ENCODE results near the gene SYNC.

DNA sequence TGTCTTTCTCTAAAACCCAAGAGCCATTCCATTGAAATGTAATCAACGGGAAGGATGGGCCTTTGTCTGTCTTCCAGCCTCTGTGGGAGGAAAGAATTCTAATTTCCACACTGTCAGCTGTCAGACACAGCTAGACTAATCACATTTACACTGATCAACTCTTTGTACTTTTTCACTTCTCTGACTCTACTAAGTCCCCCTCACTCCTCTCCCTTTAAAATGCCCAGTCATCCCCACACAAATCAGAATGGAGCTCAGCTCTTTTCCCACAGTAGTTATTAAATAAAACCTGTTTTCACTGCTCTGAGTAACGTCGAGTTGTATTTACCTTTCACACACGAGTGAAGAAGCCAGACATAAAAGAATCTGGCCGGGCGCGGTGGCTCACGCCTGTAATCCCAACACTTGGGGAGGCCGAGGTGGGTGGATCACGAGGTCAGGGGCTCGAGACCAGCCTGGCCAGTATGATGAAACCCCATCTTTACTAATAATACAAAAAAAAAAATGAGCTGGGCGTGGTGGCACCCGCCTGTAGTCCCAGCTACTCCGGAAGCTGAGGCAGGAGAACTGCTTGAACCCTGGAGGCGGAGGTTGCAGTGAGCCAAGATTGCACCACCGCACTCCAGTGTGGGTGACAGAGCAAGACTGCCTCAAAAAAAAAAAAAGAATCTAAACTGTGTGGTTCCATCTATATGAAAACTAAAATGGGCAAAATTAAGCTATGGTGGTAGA lies 65.5 kb downstream of the SYNC start:
- TF ChIP-seq, protein P1, sequence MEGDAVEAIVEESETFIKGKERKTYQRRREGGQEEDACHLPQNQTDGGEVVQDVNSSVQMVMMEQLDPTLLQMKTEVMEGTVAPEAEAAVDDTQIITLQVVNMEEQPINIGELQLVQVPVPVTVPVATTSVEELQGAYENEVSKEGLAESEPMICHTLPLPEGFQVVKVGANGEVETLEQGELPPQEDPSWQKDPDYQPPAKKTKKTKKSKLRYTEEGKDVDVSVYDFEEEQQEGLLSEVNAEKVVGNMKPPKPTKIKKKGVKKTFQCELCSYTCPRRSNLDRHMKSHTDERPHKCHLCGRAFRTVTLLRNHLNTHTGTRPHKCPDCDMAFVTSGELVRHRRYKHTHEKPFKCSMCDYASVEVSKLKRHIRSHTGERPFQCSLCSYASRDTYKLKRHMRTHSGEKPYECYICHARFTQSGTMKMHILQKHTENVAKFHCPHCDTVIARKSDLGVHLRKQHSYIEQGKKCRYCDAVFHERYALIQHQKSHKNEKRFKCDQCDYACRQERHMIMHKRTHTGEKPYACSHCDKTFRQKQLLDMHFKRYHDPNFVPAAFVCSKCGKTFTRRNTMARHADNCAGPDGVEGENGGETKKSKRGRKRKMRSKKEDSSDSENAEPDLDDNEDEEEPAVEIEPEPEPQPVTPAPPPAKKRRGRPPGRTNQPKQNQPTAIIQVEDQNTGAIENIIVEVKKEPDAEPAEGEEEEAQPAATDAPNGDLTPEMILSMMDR (IDR thresholded peaks at IDR 0.05), result no peak
- TF ChIP-seq POLR2A (IDR thresholded peaks at IDR 0.05), result no peak
- TF ChIP-seq POLR2AphosphoS5 (IDR thresholded peaks at IDR 0.05; ENCODE audit: insufficient read depth in 1 of 2, low read depth in 1 of 2), result no peak
